Measurements from ENCODE around the gene TBC1D3E.
"Not testable (repeated sequence)": the region's sequence is repeated elsewhere in the genome, so short reads cannot be mapped to it uniquely, and the experiment has no call there.

Gene TBC1D3E

DNA sequence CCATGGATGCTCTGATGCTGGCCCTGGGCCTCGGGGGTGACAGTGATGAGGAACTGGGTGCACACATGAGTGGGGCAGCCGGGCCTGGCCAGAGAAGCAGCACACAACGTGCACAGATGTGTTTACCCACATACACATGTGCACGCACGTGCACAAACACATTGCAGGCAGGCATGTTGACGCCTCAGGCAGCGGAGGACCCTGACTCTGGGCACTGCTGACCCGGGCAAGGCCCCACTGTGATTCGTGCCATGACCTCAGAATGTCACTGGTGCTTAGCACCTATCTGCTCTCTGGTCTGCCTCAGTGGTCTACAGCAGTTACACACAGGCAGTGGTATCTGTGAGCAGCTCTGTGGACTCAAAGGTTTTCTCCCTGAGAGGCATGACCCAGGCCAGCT, at the start of gene TBC1D3E:
TSS of gene TBC1D3E (plus strand) at position 301 of the 400 bp plus-strand sequence. CDS start 1,545 bp downstream, outside the sequence.
- not testable (repeated sequence) for DNase-seq

DNA sequence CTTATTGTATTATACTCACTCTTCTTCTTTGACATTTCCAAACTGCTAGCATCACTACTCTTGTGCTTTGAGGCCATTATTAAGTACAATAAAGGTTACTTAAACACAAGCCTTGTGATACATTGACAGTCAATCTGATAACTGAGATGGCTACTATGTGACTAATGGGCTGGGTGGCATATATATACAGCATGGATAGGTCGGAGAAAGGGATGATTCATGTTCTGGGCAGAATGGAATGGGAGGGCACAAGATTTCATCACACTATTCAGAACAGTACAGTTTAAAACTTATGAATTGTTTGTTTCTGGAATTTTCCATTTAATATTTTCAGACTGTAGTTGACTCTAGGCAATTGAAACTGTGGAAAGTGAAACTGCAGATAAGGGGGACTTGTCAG, 40.4 kb upstream of the TBC1D3E start:
- not testable (repeated sequence) for DNase-seq

DNA sequence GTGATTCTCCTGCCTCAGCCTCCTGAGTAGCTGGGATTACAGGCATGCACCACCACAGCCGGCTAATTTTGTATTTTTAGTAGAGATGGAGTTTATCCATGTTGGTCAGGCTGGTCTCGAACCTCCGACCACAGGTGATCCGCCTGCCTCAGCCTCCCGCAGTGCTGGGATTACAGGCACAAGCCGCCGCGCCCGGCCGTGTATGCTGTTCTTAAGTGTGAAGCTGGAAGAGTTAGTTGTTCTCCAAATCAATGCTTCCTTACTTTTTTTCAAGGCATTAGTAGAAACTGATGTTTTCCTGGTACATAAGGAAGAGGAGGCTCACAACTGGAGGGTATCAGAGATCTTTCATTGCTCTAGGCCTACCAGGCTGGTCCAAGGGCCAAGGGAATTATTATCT, 39.6 kb upstream of the TBC1D3E start:
- not testable (repeated sequence) for DNase-seq

DNA sequence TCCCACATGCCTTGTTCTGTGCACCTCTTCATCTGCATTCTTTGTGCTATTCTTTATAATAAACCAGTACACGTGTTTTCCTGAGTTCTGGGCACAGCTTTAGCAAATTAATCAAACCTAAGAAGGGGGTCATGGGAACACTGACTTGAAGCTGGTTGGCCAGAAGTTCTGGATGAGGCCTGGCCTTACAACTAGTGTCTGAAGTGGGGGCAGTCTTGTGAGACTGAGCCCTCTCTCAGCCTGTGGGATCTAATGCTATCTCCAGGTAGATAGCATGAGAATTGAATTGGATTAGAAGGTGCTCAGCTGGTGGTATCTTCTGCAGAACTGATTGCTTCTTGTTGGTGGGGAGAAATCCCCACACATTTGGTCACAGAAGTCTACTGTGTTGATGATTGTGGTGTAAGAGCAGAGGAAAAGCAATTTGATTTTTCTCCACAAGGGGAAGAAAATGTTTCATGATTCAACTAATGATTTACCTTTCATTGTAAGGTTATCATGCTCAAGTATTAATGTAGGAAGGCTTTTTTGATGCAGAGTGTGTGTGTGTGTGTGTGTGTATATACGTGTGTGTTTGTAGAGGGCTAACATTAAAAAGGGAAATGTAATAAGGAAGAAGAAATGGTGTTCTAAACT, 33.6 kb upstream of the TBC1D3E start:
- not testable (repeated sequence) for DNase-seq

DNA sequence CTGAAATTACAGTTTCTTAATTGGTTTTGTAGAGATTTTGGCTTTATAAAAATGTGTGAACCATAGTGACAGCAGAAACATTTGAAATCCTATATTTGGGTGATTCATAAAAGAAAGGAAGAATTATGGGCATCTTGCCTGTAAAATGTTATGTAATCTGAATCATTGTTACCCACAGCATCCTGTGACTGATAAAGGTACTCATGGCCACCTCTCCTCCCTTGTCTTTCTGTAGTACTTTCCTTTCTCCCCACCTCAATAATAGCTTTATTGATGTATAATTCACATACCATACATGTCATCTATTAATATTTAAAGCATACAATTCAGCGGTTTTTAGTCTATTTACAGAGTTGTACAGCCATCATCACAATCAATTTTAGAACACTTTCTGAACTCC, 28.5 kb upstream of the TBC1D3E start:
- not testable (repeated sequence) for DNase-seq

DNA sequence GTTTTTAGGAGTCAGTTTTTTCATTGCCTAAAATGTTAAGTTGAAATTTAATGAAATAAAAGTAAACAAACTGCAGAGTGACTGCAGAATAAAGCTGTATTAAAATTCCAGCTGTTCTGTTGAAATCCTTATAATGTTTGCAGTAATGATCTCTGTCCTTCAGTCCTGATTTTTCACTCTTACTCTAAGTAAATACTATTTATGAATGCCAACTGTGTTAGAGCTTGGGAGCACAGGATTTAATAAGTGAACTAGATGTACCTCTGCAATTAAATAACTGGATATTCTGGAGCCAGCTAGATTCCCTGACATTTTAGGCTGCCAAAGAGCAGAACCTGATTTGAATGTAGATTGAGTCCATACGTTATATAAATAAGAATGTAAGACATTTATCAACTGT, 7.9 kb upstream of the TBC1D3E start:
- DNase-seq: not testable (repeated sequence)

DNA sequence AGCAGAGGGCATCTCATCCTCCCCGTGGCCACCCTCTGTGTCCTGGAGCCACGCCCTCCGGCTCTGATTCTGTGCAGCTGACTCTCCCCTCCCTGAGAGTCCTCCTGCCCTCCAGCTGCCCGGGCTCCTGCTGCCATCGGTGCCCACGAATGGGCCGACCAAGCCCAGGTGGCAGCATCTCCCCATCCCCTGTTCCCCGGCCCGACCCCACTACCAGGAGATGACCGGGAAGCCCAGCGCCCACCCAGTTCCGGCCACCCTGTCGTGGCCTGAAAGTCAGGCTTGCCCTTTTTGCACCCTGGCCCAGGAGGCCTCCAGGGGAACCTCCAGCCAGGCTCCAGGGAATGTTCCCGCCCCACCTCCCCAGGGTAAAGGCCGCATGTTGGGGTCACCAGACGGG, 7.1 kb downstream of the TBC1D3E start:
- DNase-seq: not testable (repeated sequence)
